ENCODE results near the gene HOXC6.
A peak's percentile ranks its signal among the peaks of the same experiment; 100 is the strongest.

HOXC6 gene

DNA sequence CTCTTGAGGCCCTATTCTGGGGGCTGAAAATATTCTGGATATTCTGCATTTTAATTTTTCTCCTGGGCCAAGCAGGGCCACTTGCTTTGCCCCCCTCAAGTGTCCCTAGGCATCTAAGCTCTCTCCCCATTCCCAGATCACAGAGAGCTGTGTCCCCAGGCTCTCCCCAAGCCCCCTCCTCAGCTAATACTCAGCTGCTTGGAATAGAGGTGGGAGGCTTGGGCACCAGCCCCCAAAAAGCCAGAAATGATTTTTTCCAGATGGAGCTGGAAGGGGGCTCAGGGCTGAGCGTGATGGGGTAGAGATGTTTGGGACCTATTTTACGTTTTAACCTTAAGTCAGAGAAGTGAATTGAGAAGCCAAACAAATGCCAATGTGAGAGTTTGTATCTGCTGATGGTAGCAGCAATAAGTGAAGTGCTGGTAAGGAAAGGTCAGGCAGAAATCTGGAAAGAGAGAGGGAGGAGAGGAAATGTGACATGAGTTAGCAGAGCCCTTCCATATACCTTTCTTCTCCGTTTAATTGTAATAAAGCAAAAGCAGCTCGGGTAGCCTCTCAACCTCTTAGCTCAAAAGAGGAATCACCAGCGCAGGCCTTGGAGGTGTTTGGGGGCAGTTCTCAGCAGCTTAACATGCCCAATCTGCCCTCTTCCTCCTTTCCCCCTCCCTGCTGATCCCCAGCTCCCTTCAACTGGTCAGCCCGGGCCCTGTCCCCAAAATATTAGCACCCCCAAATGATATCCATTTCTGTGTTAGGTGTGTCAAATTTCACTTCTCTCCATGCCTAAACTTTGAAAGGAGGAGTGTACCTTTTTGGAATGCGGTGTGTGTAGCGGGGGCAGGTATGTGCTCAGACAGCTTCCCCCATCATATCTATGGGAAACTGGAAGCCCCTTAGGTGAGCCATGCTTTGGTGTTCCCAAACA, 5.0 kb upstream of the HOXC6 start:
- H3K27ac Mint-ChIP-seq = no peak overlapping the region
- DNase-seq (no peak), ATAC-seq (no peak)
- no peaks in the 10 kb centered on the region for H3K9me3 Mint-ChIP-seq
- H3K4me3 Mint-ChIP-seq = no peak overlapping the region
- H3K4me1 Mint-ChIP-seq = peaks cover 5% of the 10 kb centered on the region
- H3K27me3 Mint-ChIP-seq = peaks cover 83% of the 10 kb centered on the region
- no peaks in the 10 kb centered on the region for H3K36me3 Mint-ChIP-seq (ENCODE audit: low read depth)

DNA sequence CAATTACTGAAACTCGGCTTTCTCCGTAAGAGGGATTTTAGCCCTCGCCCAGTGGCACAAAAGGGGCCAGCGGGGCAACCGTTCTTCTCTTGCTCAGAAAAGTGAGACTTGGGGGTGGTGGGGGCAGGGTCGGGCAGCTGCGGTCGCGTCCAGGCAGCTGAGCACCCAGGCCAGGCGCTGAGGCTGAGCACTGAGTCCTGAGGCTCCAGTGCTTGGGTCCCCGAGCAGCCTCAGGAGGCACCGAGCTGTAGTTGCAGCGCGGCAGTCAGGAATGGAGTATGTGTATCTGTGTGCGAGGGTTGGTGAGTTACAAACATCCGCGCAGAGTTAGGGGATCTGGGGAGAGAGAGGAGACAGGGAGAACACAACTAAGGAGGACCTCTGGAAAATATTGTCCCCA, 4.1 kb upstream of the HOXC6 start:
- Mint-ChIP-seq H3K4me1 (peaks cover 6% of the 10 kb centered on the region), H3K36me3 (ENCODE audit: low read depth) (no peaks in the 10 kb centered on the region), H3K27ac (no peak overlapping the region), H3K9me3 (no peaks in the 10 kb centered on the region), H3K4me3 (no peak overlapping the region), H3K27me3 (peaks cover 86% of the 10 kb centered on the region)
- ATAC-seq (no peak), DNase-seq (no peak)

DNA sequence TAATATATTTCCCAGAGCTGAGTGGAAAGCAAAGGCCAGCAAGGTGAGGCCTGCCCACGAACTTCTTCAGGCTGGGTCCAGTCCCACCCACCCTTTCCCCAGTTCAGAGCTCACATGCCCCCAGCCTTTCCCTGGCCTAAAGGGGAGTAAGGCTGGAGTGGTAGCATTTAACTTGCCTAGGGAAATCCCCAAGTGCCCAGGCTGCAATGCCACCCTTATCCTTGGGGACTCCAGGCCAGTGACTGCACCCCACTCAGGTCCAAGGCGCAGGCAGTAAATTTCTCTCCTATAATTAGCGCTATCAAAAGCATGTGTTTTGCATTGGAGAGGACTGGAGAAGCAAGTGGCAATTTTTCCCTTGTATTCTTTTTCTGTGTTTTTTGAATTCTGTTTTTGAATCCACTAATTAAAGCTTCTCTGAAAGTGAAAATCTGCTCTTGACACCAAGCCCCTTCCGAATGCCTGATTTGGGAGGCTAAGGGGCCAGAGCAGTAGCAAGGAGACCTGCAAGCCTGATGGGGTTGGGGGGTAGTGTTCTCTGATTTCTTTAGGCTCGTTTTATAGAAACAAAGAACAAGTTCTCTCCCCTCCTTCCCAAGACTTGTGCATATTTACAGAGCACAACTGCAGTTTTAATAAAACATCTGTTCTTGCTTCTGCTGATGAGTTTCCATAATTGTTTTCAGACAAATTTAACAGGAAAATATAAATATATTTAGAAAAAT, 3.5 kb upstream of the HOXC6 start:
- H3K4me1 Mint-ChIP-seq = peaks cover 9% of the 10 kb centered on the region
- no peak overlapping the region for H3K27ac Mint-ChIP-seq
- H3K36me3 Mint-ChIP-seq (ENCODE audit: low read depth) = no peaks in the 10 kb centered on the region
- no peak for DNase-seq
- no peak for ATAC-seq
- no peak overlapping the region for H3K4me3 Mint-ChIP-seq
- no peaks in the 10 kb centered on the region for H3K9me3 Mint-ChIP-seq
- H3K27me3 Mint-ChIP-seq = peaks cover 87% of the 10 kb centered on the region

DNA sequence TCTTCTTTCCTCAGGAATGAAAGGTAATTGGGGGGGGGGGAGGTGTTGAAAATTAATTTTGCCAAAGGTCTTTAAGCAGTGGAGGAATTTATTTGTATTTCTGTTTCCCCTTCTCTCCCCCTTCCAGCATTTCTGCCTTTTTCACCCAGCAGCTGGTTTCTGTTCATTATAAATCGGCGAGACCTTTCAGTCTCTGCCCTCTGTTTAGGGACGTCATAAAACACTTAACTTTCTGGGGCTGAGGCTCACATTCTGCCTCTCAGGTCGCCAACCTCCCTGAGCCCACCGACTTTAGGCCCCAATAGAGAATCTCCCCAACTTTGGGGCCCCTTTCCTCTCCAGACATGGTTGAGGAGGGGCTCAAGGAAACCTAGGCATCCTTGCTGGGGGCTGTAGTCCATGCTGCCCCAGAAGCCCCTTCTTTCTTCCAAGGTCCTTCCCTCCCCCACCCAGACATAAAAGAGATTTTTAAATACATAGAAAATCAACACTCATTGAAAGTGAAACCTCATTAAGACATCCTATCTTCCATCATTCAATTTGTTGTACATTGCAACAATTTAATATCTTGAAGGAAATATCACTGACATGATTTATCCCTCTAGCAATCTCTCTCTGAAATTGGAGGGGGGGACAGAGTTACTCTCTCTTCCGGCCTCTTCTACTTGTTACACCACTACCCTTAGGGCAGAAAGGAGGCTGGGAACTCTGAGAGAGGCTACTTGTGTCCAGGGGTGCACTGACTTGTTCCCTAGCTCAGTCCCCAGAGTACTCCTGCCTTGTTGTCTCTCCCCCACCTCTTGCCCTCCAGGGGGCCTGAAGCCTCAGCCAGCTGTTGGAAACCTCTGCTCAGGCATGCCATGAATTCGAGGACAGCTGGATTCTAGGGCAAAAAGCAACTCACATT, 2.5 kb upstream of the HOXC6 start:
- Mint-ChIP-seq H3K9me3 (no peaks in the 10 kb centered on the region), H3K36me3 (ENCODE audit: low read depth) (no peaks in the 10 kb centered on the region), H3K27me3 (peaks cover 86% of the 10 kb centered on the region), H3K27ac (no peak overlapping the region), H3K4me1 (peaks cover 9% of the 10 kb centered on the region), H3K4me3 (no peak overlapping the region)
- ATAC-seq (no peak), DNase-seq (no peak)

DNA sequence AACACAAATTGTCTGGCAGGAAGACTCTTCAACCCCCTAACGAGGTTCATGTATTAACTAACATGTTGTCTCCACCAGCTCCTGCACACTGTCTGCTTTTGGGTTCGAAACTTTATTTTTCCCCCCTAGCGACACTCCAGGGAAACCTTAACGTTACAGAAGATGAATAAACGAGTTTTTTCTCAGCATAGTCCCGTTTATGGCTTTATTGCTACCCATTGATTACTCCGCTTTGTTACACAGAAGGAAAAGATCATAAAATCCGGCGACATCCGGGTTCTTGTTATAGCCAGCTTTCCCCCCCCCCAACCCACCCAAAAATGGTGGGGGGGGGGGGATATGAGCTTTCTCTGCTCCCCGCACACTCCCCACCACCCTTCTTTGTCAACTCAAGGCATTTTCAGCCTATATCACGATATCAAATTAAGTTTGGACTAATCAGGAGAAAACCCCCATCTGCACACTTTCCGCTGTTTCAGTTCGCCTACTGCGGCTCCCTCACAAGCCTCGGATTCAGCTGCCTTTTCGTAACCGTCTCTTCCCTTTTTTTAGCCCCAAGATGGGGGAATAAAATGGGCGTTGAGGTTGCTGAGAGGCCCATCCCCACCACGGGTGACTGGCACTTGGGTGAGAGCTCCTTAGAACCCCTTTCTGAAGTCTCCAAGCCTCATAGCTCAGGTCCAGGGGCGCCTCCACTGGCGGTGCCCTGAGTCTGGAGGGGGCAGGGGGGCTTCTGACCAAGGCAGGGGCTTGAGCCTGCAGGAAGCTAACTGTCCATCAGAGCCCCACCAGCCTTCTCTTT, 1.4 kb upstream of the HOXC6 start:
- H3K27me3 Mint-ChIP-seq = peaks cover 86% of the 10 kb centered on the region
- H3K9me3 Mint-ChIP-seq = no peaks in the 10 kb centered on the region
- no peaks in the 10 kb centered on the region for H3K36me3 Mint-ChIP-seq (ENCODE audit: low read depth)
- no peak overlapping the region for H3K4me3 Mint-ChIP-seq
- no peak overlapping the region for H3K27ac Mint-ChIP-seq
- DNase-seq (no peak), ATAC-seq (no peak)
- H3K4me1 Mint-ChIP-seq = peaks cover 9% of the 10 kb centered on the region

DNA sequence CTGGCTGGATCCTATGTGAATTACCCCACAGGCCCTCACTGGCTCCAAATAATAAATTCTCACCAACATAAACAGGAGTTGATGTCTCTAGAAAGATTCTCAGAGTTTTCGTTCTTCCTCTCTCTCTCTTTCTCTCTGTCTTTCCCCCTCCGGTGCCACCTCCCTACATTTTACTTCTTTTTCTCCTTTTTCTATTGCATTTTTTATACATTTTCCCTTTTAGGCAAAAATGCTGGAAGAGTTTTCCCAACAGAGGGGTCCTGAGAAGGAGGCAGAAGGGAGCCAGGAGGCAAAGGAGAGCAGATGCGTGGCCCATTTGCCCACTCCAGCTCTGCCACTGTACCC, 826 bp upstream of the HOXC6 start:
- H3K36me3 Mint-ChIP-seq (ENCODE audit: low read depth) = no peaks in the 10 kb centered on the region

DNA sequence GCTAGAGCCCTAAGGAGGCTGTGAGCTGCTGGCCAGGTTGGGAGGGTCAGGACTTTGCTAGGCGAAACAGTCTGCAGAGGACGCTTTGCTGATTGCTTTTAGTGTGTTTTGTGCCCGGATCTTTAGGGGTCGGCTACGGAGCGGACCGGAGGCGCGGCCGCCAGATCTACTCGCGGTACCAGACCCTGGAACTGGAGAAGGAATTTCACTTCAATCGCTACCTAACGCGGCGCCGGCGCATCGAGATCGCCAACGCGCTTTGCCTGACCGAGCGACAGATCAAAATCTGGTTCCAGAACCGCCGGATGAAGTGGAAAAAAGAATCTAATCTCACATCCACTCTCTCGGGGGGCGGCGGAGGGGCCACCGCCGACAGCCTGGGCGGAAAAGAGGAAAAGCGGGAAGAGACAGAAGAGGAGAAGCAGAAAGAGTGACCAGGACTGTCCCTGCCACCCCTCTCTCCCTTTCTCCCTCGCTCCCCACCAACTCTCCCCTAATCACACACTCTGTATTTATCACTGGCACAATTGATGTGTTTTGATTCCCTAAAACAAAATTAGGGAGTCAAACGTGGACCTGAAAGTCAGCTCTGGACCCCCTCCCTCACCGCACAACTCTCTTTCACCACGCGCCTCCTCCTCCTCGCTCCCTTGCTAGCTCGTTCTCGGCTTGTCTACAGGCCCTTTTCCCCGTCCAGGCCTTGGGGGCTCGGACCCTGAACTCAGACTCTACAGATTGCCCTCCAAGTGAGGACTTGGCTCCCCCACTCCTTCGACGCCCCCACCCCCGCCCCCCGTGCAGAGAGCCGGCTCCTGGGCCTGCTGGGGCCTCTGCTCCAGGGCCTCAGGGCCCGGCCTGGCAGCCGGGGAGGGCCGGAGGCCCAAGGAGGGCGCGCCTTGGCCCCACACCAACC, 1.5 kb downstream of the HOXC6 start:
- Mint-ChIP-seq H3K4me3 (no peak overlapping the region), H3K27ac (no peak overlapping the region)
- ATAC-seq = no peak

More for the DNA sequence above, 826 bp upstream of the HOXC6 start:
- peaks cover 9% of the 10 kb centered on the region for H3K4me1 Mint-ChIP-seq
- DNase-seq = no peak
- H3K27me3 Mint-ChIP-seq = peaks cover 85% of the 10 kb centered on the region
- ATAC-seq = no peak
- no peak overlapping the region for H3K27ac Mint-ChIP-seq
- no peak overlapping the region for H3K4me3 Mint-ChIP-seq
- no peaks in the 10 kb centered on the region for H3K9me3 Mint-ChIP-seq

DNA sequence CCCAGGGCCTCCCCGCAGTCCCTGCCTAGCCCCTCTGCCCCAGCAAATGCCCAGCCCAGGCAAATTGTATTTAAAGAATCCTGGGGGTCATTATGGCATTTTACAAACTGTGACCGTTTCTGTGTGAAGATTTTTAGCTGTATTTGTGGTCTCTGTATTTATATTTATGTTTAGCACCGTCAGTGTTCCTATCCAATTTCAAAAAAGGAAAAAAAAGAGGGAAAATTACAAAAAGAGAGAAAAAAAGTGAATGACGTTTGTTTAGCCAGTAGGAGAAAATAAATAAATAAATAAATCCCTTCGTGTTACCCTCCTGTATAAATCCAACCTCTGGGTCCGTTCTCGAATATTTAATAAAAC, 2.2 kb downstream of the HOXC6 start:
- no peaks in the 10 kb centered on the region for H3K9me3 Mint-ChIP-seq
- peaks cover 82% of the 10 kb centered on the region for H3K27me3 Mint-ChIP-seq
- ATAC-seq = no peak
- H3K4me3 Mint-ChIP-seq = no peak overlapping the region
- H3K36me3 Mint-ChIP-seq (ENCODE audit: low read depth) = no peaks in the 10 kb centered on the region
- no peak overlapping the region for H3K27ac Mint-ChIP-seq
- DNase-seq = no peak
- peaks cover 24% of the 10 kb centered on the region for H3K4me1 Mint-ChIP-seq

More for the DNA sequence above, 1.5 kb downstream of the HOXC6 start:
- no peak for DNase-seq
- no peaks in the 10 kb centered on the region for H3K9me3 Mint-ChIP-seq
- peaks cover 23% of the 10 kb centered on the region for H3K4me1 Mint-ChIP-seq
- peaks cover 81% of the 10 kb centered on the region for H3K27me3 Mint-ChIP-seq
- no peaks in the 10 kb centered on the region for H3K36me3 Mint-ChIP-seq (ENCODE audit: low read depth)

DNA sequence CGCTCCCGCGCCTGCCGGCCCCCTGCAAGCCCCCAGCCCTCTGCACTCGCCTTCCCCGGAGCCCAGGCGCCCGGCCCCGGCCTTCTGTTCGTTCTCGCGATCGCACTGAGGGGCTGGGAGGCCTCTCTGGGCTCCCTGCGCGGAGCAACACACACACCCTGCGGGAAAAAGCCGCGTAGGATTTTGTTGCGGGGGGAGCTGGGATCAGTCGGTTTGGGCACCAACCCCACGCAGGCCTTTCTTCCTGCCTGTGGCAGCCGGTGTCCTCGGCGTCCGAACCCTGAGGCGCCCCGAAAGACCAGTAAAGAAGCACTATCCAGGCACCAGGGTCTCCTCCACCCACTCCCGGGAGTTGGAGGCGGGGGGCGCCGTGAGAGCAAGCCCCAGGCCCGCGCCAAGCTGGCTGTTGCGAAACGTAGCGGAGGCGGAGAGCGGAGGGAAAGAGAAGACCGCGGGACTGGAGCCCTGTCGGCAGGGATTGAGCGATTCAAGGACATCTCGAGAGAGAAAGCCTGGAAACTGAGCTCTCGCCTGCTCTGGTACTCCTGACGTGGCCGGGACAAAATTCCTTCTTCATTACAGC, 2.7 kb downstream of the HOXC6 start:
- H3K36me3 Mint-ChIP-seq (ENCODE audit: low read depth) = no peaks in the 10 kb centered on the region
- H3K27me3 Mint-ChIP-seq = peaks cover 82% of the 10 kb centered on the region
- ATAC-seq (no peak), DNase-seq (no peak)
- peaks cover 24% of the 10 kb centered on the region for H3K4me1 Mint-ChIP-seq
- H3K4me3 Mint-ChIP-seq = no peak overlapping the region
- no peaks in the 10 kb centered on the region for H3K9me3 Mint-ChIP-seq
- no peak overlapping the region for H3K27ac Mint-ChIP-seq

DNA sequence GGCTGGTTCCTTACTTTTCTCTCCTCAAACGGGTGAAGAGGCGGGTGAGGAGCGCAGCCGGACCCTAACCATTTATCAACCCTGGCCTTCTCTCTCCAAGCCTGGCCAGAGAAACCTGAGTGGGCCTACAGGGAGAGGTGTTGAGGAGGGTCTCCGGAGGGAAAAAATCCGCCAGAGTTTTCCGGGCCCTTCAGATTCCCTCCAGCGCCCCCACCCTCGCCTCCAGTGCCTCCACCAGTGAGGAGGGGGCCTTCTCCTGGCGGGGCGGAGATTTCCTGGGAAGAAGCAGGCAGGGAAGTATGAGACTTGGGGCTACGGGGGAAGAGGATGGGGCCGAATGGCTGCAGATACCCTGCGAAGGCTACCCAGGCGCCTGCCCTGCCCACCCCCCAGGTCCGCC, 3.2 kb downstream of the HOXC6 start:
- Mint-ChIP-seq H3K27me3 (peaks cover 83% of the 10 kb centered on the region), H3K27ac (no peak overlapping the region), H3K4me1 (peaks cover 24% of the 10 kb centered on the region), H3K36me3 (ENCODE audit: low read depth) (no peaks in the 10 kb centered on the region), H3K4me3 (no peak overlapping the region), H3K9me3 (no peaks in the 10 kb centered on the region)
- ATAC-seq = no peak
- DNase-seq = no peak

DNA sequence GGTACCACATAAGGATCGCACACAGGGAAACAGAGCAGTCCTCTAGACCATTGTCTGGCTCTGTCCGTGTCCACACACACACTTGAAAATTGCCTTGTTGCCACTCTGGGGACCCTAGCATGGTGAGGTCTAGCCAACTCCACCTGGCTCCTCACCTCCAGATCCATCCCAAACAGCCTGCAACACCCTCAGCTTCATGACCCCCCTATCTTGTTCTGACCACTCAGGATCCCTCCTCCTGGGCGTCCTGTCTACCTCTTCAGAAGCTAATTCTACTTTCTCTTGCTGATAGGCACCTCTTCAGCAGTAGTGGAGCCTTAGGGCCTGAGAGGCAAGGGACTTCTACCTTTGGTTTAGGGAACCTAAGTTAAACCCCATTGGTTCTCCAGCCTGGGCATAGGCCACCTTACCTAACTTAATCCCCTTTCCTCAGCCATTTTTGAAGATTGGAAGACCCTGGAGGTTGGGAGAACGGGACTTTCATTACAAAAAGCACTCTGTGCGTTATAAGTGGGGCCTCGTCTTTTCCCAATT, 3.9 kb downstream of the HOXC6 start:
- H3K4me1 Mint-ChIP-seq = peaks cover 22% of the 10 kb centered on the region
- no peak overlapping the region for H3K27ac Mint-ChIP-seq
- DNase-seq = no peak
- H3K27me3 Mint-ChIP-seq = peaks cover 81% of the 10 kb centered on the region
- H3K9me3 Mint-ChIP-seq = no peaks in the 10 kb centered on the region
- no peak overlapping the region for H3K4me3 Mint-ChIP-seq
- ATAC-seq = no peak
- no peaks in the 10 kb centered on the region for H3K36me3 Mint-ChIP-seq (ENCODE audit: low read depth)

DNA sequence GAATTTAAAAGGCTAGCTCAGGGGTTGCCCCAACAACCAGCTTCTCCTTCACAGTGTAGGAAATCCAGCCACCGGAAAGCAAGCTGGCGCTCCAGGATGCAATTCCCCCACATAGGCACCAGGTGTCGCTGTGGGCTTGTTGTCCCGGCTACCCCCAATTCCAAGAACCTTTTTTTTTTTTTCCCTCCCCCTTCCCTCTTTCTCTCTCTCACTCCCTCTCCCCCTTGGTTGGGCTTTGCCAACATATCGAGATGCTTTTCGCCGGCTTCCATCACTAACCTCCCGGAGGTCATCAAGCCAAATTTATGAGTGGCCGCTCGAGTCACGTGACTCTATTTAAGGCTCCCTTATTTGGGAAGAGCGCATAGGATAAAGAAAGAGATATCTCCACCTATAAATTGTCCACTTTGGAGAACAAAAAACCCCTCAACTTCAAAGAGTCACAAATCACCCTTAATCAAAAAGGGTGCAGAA, 4.4 kb downstream of the HOXC6 start, which contains the start of gene HOXC5:
Gene HOXC5 (plus strand): TSS at position 424 of the 474 bp plus-strand sequence. CDS start 73 bp downstream, outside the sequence.
- no peak within 1 kb of the TSS for H3K27ac Mint-ChIP-seq
- peaks cover 22% of the 10 kb centered on the region for H3K4me1 Mint-ChIP-seq
- H3K27me3 Mint-ChIP-seq = peaks cover 81% of the 10 kb centered on the region
- H3K36me3 Mint-ChIP-seq (ENCODE audit: low read depth) = no peaks in the 10 kb centered on the region
- peak within 1 kb of the TSS; percentile 62 for H3K4me3 Mint-ChIP-seq
- ATAC-seq (no peak), DNase-seq (peak; percentile 74)
- no peaks in the 10 kb centered on the region for H3K9me3 Mint-ChIP-seq
